ENCODE results near the gene KRTAP4-4.
"Not testable (repeated sequence)": the region's sequence is repeated elsewhere in the genome, so short reads cannot be mapped to it uniquely, and the experiment has no call there.

DNA sequence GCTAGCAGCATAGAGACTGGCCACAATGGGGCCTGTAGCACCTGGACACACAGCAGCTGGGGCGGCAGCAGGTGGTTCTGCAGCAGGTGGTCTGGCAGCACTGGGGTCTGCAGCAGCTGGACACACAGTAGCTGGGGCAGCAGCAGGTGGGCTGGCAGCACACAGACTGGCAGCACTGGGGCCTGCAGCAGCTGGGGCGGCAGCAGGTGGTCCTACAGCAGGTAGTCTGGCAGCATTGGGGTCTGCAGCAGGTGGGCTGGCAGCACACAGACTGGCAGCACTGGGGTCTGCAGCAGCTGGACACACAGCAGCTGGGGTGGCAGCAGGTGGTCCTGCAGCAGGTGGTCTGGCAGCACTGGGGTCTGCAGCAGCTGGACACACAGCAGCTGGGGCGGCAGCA is 358 bp downstream of the KRTAP4-4 start:
- TF ChIP-seq, protein P1, sequence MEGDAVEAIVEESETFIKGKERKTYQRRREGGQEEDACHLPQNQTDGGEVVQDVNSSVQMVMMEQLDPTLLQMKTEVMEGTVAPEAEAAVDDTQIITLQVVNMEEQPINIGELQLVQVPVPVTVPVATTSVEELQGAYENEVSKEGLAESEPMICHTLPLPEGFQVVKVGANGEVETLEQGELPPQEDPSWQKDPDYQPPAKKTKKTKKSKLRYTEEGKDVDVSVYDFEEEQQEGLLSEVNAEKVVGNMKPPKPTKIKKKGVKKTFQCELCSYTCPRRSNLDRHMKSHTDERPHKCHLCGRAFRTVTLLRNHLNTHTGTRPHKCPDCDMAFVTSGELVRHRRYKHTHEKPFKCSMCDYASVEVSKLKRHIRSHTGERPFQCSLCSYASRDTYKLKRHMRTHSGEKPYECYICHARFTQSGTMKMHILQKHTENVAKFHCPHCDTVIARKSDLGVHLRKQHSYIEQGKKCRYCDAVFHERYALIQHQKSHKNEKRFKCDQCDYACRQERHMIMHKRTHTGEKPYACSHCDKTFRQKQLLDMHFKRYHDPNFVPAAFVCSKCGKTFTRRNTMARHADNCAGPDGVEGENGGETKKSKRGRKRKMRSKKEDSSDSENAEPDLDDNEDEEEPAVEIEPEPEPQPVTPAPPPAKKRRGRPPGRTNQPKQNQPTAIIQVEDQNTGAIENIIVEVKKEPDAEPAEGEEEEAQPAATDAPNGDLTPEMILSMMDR (IDR thresholded peaks at IDR 0.05) = not testable (repeated sequence)
- TF ChIP-seq POLR2A, POLR2AphosphoS5 (IDR thresholded peaks at IDR 0.05): not testable (repeated sequence)
